ENCODE data around the gene MICALL2.

MICALL2 gene

DNA sequence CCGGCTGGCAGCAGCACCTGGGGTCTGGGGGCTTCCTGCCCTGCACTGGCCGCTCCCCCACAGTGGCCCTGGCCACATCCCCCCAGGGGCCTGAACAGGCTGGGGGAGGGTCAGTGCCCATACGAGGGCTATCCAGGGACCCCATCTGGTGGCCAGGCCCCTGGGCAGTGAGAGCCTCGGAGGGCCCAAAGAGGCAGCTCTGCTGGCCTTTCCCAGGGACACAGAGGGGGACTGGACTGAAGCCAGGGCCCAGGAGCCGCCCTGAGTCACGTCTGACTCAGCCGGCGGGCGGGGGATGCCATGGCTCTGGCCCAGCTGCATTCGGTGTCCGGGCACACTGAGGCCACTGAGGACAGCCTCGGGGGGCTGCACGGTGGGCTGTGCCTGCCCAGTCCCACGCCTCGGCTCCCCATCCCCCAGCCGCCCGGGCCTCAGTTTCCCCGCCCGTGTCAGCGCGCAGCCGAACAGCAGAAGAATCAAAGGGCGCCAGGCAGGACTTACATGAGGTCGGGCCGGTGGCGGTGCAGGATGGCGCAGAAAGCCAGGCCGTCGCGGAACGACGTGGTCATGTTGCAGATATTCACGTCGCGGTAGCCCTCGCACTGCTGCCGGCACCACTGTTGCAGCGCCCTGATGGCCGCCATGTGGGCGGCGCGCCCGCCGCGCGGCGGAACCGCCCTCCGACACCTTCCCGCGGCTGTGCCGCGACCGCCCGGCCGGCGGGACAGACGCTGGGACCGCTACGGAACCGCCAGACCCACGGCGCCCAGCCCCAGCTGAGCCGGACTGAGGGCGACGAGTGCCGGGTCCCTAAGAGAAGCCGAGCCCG is at the start of gene MICALL2:
Gene MICALL2, minus strand, starts transcription at position 788 of the 829 bp plus-strand sequence. Its CDS starts 144 bp downstream, at position 644.
- peak; percentile 88 for DNase-seq (ENCODE audit: low read depth, low spot score)
- H3K4me3 ChIP-seq (ENCODE audit: low read depth, low read length) = peak within 1 kb of the TSS; percentile 74
- in situ Hi-C loops (cut with HindIII; ENCODE audit: low sequenced_read_pairs) = no loop called here
- TF ChIP-seq, protein P1, sequence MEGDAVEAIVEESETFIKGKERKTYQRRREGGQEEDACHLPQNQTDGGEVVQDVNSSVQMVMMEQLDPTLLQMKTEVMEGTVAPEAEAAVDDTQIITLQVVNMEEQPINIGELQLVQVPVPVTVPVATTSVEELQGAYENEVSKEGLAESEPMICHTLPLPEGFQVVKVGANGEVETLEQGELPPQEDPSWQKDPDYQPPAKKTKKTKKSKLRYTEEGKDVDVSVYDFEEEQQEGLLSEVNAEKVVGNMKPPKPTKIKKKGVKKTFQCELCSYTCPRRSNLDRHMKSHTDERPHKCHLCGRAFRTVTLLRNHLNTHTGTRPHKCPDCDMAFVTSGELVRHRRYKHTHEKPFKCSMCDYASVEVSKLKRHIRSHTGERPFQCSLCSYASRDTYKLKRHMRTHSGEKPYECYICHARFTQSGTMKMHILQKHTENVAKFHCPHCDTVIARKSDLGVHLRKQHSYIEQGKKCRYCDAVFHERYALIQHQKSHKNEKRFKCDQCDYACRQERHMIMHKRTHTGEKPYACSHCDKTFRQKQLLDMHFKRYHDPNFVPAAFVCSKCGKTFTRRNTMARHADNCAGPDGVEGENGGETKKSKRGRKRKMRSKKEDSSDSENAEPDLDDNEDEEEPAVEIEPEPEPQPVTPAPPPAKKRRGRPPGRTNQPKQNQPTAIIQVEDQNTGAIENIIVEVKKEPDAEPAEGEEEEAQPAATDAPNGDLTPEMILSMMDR (IDR thresholded peaks at IDR 0.05; ENCODE audit: low read depth, low read length) = no peak

DNA sequence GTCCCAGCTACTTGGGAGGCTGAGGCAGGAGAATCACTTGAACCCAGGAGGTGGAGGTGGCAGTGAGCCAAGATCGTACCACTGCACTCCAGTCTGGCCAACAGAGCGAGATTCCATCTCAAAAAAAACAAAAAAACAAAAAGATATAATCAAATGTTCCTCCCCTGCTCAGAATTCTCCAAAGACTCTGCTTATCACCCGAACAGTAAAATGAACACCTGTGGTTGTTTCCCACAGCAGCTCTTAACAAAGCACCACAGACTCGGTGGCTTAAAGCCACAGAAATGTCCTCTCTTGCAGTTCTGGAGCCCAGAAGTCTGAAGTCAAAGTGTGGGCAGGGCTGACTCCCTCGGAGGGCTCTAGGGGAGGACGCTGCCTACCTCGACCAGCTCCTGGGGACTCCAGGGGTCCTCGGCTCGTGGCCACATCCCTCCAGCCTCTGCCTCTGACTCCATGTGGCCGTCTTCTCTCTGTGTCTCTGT is 49.0 kb upstream of the MICALL2 start:
- TF ChIP-seq, protein P1 (IDR thresholded peaks at IDR 0.05; ENCODE audit: low read depth, low read length) = no peak
- no peak overlapping the region for H3K4me3 ChIP-seq (ENCODE audit: low read depth, low read length)
- no peak for DNase-seq (ENCODE audit: low read depth, low spot score)
- in situ Hi-C loops (cut with HindIII; ENCODE audit: low sequenced_read_pairs) = no loop called here

DNA sequence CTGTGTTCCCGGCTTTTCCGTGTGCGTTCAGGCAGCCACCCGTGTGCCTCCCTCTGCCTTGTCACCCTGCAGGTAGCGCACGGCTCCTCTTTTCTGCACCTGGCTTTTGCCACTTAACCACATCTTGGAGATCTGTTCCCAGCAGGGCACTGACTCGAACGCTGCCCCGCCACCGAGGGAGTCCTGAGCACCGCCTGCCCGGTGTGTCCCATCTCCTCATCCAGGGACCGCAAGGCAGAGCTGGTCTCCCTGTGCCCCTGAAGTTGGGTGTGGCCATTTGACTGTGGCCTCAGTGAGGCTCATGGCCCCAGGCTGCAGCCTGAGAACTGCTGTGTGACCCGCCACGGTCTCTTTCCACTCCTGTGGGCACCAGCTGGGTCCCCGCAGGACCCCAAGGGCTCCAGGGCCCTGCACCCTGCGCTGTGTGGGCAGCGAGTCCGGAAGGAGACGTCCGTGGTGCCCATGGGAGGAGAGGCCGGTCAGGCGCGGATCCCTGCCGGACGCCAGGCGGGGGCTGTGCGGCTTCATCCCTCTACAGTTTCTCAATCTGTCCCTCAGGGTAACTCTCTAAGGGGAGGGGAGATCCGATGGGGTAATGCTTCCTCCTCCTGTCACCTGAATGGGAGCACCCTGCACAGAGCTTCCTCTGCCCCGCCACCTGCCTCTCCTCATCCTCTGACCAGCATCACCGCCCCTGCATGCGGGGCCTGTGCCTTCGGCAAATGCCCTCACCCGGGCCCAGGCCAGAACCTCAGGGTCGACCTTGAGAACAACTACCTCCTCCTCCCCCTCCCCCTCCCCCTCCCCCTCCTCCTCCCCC is 46.7 kb upstream of the MICALL2 start:
- in situ Hi-C loops (cut with HindIII; ENCODE audit: low sequenced_read_pairs) = no loop called here
- no peak overlapping the region for H3K4me3 ChIP-seq (ENCODE audit: low read depth, low read length)
- DNase-seq (ENCODE audit: low read depth, low spot score) = no peak
- TF ChIP-seq, protein P1 (IDR thresholded peaks at IDR 0.05; ENCODE audit: low read depth, low read length) = no peak

DNA sequence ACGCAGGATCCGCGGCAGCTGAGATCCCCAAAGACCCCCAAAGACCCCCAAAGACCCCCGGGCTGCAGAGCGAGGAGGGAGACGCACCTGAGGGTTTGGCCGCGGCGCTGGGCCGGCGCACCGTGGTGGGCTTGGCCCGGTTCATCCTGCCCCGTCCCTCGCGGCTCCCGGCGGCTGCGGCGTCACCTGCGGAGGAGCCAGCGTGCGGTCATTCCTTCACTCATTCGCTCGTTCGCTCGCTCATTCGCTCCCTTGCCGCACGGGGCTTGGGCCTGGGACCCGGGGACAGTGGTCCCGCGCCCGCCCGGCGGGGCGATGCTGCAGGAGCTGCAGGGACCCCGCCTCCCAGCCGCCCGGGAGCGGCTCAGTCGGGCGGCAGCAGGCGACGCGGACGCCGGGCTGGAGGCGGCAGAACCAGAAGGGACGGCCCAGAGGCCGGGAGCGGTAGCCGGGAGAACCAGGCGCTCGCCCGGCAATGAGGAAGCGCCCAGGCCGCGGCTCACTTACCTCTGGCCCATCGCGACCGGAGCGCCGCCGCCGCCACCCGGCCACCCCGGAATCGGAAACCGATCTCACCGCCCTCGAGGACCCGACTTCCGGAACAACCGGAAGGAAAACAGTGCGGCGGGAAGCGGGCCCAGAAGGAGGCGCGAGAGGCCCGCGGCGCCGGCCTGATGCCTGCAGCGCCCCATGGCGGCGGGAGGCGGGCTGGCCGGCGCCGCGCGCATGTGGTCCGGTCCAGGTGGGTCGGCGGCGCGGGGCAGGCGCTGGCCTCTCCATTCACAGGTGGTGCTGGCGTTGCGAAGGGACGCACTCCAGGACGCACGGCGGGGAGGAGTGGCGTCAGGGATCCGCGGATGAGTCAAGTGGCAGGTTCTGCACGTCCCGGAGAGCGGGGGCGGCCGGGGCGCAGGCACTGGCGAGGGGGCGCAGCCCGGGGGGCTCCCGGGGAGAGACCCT is 44.8 kb upstream of the MICALL2 start, which contains the start of gene INTS1:
Gene INTS1, minus strand, starts transcription at position 574 of the 960 bp plus-strand sequence. Its CDS starts 429 bp downstream, at position 145.
- peak; percentile 91 for DNase-seq (ENCODE audit: low read depth, low spot score)
- H3K4me3 ChIP-seq (ENCODE audit: low read depth, low read length) = peak within 1 kb of the TSS; percentile 68
- TF ChIP-seq, protein P1 (IDR thresholded peaks at IDR 0.05; ENCODE audit: low read depth, low read length) = peak; percentile 64
- in situ Hi-C loops (cut with HindIII; ENCODE audit: low sequenced_read_pairs) = no loop called here

DNA sequence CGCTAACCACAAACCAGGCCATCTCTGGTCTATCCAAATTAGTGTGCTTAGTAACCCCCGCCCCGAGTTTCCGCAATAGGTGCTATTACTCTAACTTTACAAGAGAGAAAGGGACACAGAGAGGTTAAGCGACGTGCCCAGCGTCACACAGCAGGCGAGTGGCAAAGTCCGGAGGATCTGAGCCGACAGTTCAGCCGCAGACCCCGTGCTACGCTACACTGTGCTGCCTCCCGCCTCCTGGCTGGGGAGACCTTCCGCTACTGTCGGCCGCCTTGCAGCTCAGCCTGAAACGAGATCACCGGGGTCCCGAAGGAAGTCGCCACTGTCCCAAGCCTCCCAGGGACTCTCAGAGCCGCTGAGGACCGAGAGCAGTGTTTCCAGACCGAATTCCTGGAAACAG is 44.1 kb upstream of the MICALL2 start:
- TF ChIP-seq, protein P1 (IDR thresholded peaks at IDR 0.05; ENCODE audit: low read depth, low read length) = no peak
- peak overlapping the region; percentile 68 for H3K4me3 ChIP-seq (ENCODE audit: low read depth, low read length)
- DNase-seq (ENCODE audit: low read depth, low spot score) = no peak
- in situ Hi-C loops (cut with HindIII; ENCODE audit: low sequenced_read_pairs) = no loop called here

Measured in astrocyte of the spinal cord (primary cell).